HEK293T (cell line): Measurements from ENCODE around the gene NOTCH3.

Experiments used
- BHLHE40 ChIP-seq: fragments of 450-650 bp; IDR thresholded peaks from 2 replicates; pipeline ENCODE4 v1.6.1; 2016; ENCODE audit warnings: mild to moderate bottlenecking, moderate library complexity, borderline replicate concordance
- CTBP1 ChIP-seq: fragments of 450-650 bp; IDR thresholded peaks from 2 replicates; pipeline ENCODE4 v1.6.1; 2016; ENCODE audit warnings: borderline replicate concordance
- ELF4 ChIP-seq: fragments of 450-650 bp; IDR thresholded peaks from 2 replicates; pipeline ENCODE4 v1.6.1; 2017; ENCODE audit warnings: antibody characterized with exemption
- FOXA1 ChIP-seq: fragments of 450-650 bp; IDR thresholded peaks from 2 replicates; pipeline ENCODE4 v1.6.1; 2016; ENCODE audit warnings: mild to moderate bottlenecking
- FOXM1 ChIP-seq: fragments of 450-650 bp; IDR thresholded peaks from 2 replicates; pipeline ENCODE4 v1.6.1; 2017; ENCODE audit warnings: mild to moderate bottlenecking, borderline replicate concordance
- L3MBTL2 ChIP-seq: fragments of 450-650 bp; conservative IDR thresholded peaks from 2 replicates; pipeline ENCODE4 v1.6.1; 2016; ENCODE audit warnings: mild to moderate bottlenecking
- LEF1 ChIP-seq: fragments of 450-650 bp; IDR thresholded peaks from 2 replicates; pipeline ENCODE4 v1.6.1; 2017; ENCODE audit warnings: mild to moderate bottlenecking, borderline replicate concordance
- SP1 ChIP-seq: fragments of 450-650 bp; IDR thresholded peaks from 2 replicates; pipeline ENCODE4 v1.6.1; 2017
- SUZ12 ChIP-seq: fragments of 450-650 bp; IDR thresholded peaks from 2 replicates; pipeline ENCODE4 v1.6.1; 2016; ENCODE audit warnings: mild to moderate bottlenecking
- TARDBP ChIP-seq: fragments of 450-650 bp; IDR thresholded peaks from 2 replicates; pipeline ENCODE4 v1.6.1; 2016
- ZNF384 ChIP-seq: fragments of 450-650 bp; IDR thresholded peaks from 2 replicates; pipeline ENCODE4 v1.6.1; 2016

GRCh38 chr19:15155296-15155695, 45.5 kb downstream of the NOTCH3 start:
- no peak for TF ChIP-seq ZNF384
- TF ChIP-seq SP1, result no peak
- no peak for TF ChIP-seq L3MBTL2
- no peak for TF ChIP-seq SUZ12
- TF ChIP-seq FOXA1, result no peak
- TF ChIP-seq TARDBP, result no peak
- TF ChIP-seq BHLHE40, result no peak
- no peak for TF ChIP-seq FOXM1
- TF ChIP-seq ELF4, result no peak
- no peak for TF ChIP-seq CTBP1
- no peak for TF ChIP-seq LEF1
